Inflammatory macrophage (primary cell): Measurements from ENCODE around the gene FAM47E.

Source experiments
- DNase-seq, 2 donors: peaks; one replicate each; pipeline ENCODE4 v3.0.0-alpha.2; 2020 to 2022
- total RNA-seq, 18 experiments: gene quantifications; one replicate each; lab custom pipeline; 2026; ENCODE audit warnings: mixed read lengths in 6 of 18, inconsistent platforms in 2 of 18; lab: John Stamatoyannopoulos, UW

FAM47E gene
- total RNA-seq: 0.06 to 0.65 (median 0.21) reads per million in 18 experiments

- DNase-seq: peak; percentile 49 to 66
Measured at GRCh38 chr4:76251441-76252270, at the start of gene FAM47E. Gene FAM47E, plus strand, starts transcription at chr4:76251721. Its CDS starts 26 bp downstream, at chr4:76251747.

DNA sequence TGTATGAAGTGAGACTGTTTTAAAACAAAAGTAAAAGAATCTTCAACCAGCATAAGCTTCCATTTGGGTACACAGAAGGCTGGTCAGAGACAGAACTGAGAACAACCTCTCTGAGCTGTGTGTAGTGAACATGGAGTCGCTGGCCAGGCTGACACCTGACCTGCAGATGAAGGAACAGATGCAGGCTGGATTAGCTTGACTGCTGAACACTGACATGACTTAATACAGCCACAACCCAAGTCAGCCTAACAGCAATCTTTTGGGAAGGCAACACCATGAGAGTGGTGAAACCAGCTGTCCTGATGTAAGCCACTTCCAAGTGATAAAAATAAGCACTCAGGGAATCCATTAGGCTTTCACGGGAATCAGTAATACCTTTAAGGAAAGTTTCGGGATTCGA lies 48.0 kb upstream of the FAM47E start:
- no peak for DNase-seq

- DNase-seq: no peak
Measured at GRCh38 chr4:76204936-76205335, 46.6 kb upstream of the FAM47E start.

GRCh38 chr4:76205476-76205875 lies 46.0 kb upstream of the FAM47E start:
- no peak for DNase-seq

- DNase-seq: no peak
Measured at GRCh38 chr4:76206222-76206942, 45.1 kb upstream of the FAM47E start.

- no peak for DNase-seq
Measured at GRCh38 chr4:76207549-76207948, 44.0 kb upstream of the FAM47E start.

- DNase-seq: peak; percentile 92 to 95
Measured at GRCh38 chr4:76208005-76208765, 43.3 kb upstream of the FAM47E start.

GRCh38 chr4:76209881-76210280 lies 41.6 kb upstream of the FAM47E start:
- DNase-seq: peak in 1 of 2 donors; percentile 46

GRCh38 chr4:76210452-76210851 lies 41.1 kb upstream of the FAM47E start:
- peak; percentile 65 to 66 for DNase-seq

DNA sequence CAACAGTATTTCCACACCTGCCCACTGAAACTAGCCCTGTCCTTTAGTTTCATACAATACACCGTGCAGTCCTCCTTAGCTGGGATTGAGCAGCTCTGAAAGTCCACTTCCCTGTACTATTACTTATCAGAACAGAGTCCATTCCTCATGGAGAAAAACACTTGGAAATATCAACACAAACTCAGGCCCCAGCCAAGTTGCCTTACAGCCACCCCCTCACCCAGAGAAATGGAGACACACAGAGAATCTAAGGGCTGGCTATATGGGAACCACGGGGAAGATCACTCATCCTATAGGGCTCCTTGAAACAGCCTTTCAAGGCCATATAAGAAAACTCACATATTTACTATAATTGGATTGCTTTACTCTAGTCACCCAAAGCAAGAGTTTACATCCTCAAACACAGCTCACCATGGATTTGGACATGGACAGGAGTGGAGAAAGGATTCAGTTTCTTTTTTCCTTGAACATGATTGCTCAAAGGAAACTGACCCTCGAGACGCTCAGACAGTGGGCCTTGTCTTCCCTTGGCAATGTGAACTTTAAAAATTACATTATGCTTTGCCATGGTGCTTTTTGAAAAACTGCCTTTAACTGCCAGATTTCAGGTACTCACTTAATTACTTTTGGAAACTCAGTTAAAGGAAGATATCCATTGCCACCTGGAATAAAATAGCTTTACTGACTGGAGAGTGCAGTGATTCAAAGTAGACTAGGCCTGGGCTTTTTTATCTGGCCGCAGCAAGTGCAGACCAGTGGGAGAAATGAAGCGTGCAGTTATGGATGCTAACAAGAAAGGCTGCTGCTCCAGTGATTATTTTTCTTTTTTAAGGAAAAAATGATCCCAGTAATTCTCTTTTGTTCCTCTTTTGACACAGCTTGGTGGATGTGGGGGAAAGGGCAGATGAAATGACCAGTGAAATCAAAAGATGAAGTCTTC lies 39.5 kb upstream of the FAM47E start:
- no peak for DNase-seq

DNA sequence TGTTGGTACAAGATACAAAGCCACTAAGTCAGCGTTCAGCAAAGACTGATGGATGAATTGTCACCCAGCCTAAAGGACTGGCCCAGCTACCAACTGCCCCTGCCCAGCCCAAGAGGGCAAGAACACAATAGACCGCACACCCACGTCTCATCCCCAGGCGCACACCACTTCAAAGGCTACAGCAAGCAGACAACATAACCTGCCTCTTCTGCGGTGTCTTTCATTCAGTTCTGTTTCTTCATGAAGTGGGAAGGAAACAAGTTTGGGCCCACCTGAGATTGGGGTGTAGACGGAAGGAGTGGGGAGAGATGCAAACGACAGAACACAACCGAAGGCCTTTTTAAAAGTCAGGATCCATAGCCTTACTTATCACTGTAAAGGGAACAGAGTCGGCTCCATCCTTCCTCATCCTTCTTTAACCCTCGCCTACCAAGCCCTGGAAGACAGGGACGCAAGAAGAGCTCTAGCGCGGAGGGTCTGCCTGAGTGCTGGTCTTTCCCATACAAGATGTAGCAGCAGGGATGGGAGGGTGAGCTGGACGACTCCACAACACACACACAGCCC lies 38.6 kb upstream of the FAM47E start:
- peak in 1 of 2 donors; percentile 37 for DNase-seq

DNA sequence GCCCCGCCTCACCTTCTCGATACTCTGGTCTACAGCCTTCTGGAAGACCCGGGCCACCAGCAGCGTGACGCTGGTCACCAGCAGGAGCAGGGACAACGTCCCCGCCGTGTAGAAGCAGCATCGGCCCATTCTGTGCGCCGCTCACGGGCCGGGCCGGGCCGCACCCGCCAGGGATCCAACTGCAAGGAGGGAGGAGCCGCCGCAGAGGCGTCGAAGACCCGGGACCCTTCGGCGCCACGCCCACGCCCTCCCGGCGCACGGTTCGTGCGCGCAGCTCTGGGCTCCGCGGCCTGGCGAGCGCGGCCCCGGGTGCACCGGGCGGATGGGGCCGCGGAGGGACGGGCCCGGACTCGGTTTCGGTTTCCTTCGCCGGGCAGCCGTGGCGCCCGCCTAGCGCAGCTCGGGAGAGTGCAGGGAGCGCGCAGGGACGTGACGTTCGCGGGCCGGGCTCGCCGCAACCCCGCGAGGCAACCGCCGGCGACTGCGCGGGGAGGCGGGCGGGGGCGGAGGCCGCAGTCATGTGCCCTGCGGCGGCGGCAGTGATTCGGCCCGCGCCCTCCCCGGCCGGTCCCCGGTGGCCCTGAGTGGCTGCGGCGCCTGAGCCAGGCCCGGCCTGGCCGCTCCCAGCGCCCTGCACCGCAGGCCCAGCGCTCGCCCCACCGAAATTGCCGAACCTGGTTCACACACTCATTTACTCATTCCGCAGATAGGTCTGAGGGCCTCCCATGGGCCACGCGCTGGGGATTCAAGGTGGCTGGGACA lies 37.9 kb upstream of the FAM47E start, which contains the start of gene SCARB2:
Gene SCARB2 (minus strand): TSS at position 410 of the 762 bp plus-strand sequence. CDS start 281 bp downstream, at position 129.
- DNase-seq: peak; percentile 89 to 93

DNA sequence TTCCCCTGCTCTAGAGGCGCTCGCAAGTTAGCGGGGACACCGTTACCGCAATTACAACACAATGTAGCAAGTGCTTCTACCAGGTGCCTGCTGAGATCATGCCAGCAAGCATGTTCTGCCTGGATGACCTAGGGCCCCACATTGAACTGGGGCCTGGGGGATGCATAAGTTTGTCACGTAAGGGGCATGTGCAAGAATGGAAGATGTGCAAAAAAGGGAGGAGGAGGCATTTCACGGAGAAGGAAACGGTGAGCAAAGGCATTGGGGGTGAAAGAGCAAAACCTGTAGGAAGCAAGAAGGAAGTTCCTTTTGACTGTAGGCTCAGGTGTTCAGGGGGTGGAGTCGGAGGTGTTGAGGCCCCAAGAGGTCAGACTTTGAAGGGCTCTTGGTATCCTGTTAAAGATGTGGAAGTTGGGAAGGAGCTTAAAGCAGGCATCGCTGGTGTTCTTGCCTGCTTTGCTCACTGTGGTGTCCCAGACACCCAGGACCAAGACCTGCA lies 37.3 kb upstream of the FAM47E start:
- no peak for DNase-seq

DNA sequence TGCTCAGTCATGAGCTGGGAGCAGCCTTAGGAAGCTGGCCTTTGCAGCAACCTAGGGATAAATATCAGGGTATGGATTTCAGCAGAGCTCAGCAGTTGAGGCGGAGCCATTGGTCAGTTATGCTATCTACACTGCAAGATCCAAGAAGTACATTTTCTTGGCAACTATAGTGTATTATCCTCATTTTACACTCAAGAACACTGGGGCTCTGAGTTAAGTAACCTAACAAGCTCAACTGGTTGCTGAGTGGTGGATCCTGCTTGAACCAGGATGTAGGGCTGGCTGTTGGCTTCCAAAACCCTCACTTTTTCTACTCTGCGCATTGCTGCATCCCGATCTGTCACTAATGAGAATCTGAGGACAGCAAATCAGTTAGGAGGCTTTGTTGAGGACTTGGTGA lies 36.4 kb upstream of the FAM47E start:
- no peak for DNase-seq

DNA sequence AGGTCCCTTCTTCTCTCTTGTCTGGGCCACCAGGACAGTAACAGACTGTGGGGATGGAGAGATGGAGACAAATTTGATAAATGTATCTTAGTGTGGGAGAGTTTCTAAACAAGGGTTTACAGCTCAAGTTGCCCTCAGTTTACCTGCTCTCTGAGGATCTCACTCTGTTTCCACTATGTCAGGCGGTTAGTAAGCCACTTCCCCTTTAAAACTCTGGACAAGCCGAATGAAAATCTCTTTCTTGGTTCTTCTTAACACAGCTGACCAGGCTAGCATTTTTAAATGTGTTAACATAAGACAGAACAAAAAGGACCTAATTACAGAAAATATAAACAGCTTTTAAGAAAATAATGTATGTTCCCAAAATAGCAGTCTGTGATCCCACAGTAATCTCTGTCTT lies 35.0 kb upstream of the FAM47E start:
- DNase-seq: no peak

GRCh38 chr4:76216975-76217814 lies 34.3 kb upstream of the FAM47E start:
- no peak for DNase-seq

DNA sequence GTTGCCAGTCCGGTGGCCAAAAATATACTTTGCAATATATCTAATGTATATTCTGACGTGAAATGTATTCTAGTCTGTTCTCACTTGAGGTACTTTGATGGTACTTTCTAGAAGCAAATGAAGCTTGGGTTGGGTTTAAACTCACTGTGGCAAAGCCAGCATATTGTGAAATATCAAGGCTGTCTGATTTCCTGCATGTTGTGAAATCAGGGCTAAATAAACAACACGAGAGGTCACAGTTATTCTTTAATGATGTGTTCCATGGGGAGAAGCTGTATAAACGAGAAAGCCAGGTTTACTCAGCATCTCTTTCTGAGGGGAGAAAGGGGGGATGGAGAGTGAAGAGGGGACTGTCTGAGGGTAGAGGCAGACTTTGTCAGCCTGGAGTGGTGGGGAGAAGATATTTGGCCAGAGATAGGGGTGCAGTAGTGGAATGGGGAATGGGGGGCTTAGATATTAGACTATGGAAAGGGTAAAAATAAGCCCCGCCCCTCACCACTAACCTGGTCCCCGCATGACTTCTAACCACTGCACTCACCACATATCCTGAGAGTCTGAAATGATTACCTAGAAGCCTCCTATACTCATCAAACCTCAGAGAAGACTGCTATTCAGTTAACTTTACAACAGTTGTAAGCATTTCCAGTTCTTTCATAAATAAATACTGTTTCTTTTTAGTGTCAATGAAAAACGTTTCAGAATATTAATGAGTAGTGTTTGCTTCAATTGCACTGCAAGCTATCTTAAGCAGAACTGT lies 32.0 kb upstream of the FAM47E start:
- peak; percentile 51 to 75 for DNase-seq

- DNase-seq: no peak
Measured at GRCh38 chr4:76224171-76224570, 27.4 kb upstream of the FAM47E start.

- no peak for DNase-seq
Measured at GRCh38 chr4:76226418-76226817, 25.1 kb upstream of the FAM47E start.
